Stimulated activated CD4-positive, alpha-beta T cell treated with anti-CD3 and anti-CD28 coated beads, Interleukin-1b, Interleukin-23, amount 100 ng/mL, for 4 hours (primary cell): ENCODE data around the gene VASN.

Experiments
- DNase-seq, 2 donors: peaks; one replicate each; pipeline ENCODE4 v3.0.0-alpha.2; 2020; ENCODE audit warnings: low read depth in 2 of 2

The VASN gene

GRCh38 chr16:4354512-4355409 lies 16.9 kb upstream of the VASN start:
- no peak for DNase-seq

- no peak for DNase-seq
Measured at GRCh38 chr16:4356820-4357219, 14.8 kb upstream of the VASN start.

- no peak for DNase-seq
Measured at GRCh38 chr16:4358236-4358635, 13.4 kb upstream of the VASN start.

GRCh38 chr16:4358831-4359561 lies 12.7 kb upstream of the VASN start:
- peak; percentile 55 to 67 for DNase-seq

DNA sequence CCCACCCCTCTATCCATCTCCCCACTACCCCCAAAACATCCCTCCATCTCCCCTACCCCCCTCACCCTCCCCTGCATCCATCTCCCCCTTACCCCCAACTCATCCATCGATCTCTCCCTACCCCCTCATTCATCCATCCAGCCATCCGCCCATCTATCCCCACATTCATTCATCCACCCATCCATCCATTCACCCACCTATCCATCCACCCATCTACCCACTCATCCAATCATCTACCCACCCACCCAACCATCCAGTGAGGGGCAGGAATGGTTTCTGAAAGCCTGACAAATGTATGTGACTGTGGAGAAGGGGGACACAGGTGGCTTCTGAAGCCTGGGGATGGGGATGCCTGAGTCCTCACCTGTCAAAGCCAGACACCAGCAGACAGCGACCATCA lies 11.7 kb upstream of the VASN start:
- no peak for DNase-seq

- DNase-seq: no peak
Measured at GRCh38 chr16:4360538-4361021, 11.1 kb upstream of the VASN start.

DNA sequence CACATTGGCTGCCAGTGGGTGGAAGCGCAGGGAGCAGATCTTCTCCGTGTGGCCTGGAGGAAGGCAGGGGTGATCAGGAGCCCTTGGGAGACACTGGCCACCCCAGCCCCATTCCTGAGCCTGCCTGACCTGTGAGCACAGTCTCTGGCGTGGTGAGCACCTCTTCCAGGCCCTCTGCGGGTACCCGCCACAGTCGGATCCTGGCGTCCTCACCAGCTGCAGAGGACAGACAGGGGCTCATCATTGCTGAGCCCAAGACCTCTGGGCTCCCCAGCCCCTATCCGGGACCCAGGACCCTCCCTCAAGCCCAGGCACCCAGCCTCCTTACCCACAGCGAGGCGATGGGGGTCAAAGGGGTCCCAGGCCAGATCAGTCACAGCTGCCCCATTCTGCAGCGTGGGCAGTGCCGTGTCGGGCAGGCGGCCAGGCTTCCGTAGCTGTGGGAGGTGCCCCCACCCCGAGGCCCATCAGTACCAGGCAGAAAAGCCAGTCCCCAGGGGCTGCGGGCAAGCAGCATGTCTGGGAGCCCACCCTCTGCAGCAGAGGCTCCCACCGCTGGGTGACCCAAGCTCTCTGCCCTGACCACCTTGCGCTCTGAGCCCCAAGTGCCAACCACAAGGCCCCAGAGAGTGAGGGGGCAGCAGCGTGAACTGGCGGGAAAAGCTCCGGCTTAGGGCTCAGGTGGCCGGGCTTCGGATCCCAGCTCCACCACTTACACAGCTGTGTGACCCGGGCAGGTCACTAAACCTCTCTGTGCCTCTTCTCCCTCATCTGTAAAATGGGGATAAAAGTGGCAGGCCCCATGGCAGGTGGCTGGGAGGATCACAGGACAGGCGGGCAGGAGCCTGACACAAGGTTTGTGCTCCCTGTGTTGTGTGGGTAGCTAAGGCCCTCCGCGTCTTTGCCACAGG lies 10.4 kb upstream of the VASN start:
- no peak for DNase-seq

- no peak for DNase-seq
Measured at GRCh38 chr16:4361944-4362311, 9.7 kb upstream of the VASN start.

DNA sequence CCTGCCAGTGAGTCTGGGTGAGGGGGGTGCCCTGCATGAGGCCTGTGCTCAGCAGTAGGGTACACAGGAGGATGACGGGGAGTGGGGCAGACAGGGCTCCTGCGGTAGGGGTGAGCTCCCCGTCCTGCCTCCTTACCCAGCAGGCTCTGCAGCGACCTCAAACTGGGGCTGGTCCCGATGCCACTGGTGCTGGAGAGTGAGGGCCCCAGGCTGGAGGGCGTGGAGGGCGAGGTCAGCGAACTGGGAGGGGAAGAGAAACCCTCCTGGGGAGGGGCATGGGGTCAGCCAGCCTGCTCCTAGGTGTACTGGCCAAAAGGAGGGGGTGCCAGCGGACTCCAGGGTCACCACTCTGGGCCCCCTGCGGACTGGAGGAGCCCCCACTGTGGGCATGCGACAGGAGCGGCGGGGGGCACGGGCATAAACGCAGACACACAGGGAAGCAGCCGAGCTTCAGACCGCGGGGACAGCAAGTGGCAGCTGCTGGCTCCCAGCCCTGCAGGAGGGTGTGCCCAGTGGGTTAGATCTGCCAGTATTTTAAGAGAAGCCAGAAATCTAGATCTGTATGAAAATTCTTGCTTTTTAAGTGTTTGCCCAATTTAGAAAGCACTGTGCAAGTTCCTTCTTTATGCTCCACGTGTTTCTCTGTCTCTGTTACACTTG lies 9.0 kb upstream of the VASN start:
- DNase-seq: no peak

GRCh38 chr16:4364196-4365013 lies 7.2 kb upstream of the VASN start:
- no peak for DNase-seq

- DNase-seq: no peak
Measured at GRCh38 chr16:4365014-4365406, 6.6 kb upstream of the VASN start.

DNA sequence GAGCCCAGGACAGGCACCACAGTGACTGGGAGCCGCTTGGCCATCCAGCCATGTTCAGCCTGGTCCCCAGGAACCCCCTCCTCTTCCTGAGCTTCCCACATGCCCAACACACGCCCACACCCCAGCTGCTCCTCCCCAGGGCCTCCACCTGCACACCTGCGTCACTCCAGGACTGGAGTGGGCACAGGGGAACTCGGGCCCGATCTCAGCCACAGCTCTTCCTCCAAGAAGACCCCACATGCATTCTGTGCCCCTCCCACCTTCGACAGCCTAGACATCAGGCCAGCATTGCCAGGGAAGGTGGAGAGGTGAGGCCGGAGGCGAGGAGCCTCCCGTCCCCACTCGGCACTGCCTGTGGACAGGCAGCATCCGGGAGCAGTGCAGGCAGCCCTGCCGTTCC lies 6.0 kb upstream of the VASN start:
- DNase-seq: no peak

- DNase-seq: no peak
Measured at GRCh38 chr16:4366016-4366415, 5.6 kb upstream of the VASN start.

GRCh38 chr16:4367393-4367856 lies 4.2 kb upstream of the VASN start:
- no peak for DNase-seq

GRCh38 chr16:4369007-4369733 lies 2.5 kb upstream of the VASN start:
- no peak for DNase-seq

- DNase-seq: no peak
Measured at GRCh38 chr16:4370151-4370550, 1.5 kb upstream of the VASN start.

GRCh38 chr16:4370570-4371356 lies 885 bp upstream of the VASN start:
- DNase-seq: no peak

DNA sequence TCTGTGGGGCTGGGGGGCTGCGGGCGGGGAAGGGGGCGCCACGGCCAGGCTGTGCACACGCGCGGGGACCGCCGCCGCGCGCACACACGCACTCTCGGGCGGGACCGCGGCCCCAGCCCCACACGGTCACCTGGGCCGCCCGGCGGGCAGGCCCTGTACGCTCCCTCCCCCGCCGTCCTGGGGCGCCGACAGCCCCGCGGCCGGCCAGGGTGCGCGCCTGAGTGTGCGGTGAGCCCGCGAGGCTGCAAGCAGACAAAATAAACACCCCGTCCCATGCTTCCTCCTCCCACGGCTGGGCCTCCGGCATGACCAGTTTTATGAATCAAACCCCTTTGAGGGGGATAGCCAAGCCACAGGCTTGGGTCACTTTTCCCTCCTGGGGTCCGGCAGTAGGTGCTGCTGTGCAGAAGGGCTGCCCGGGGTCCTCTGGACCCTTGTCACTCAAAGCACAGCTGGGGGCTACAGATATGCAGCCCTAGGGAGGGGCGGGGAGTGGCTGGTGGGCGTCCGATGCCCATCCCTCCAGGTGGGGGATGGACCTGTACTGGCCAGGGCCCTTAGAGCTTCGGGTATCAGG lies 441 bp downstream of the VASN start:
- DNase-seq: peak in 1 of 2 donors; percentile 12
